ENCODE results near the gene AKAP13. TPM values are rescaled to one million over a fixed set of nuclear protein-coding genes. Genes with fewer than 3 reads are reported as not detected.

AKAP13 gene
- total RNA-seq, 4 donors from 2014 or later, result 332 to 362 (median 351) TPM

GRCh38 chr15:85580879-85581278 lies 200.5 kb downstream of the AKAP13 start:
- 47 to 92% methylated on average over 3 of the region's 3 CpGs for WGBS, 2 donors
- Histone ChIP-seq H3K27ac (peak overlapping the region; percentile 12 to 85 (median 84)), H3K27me3 (no peaks in the 10 kb centered on the region), H3K4me1 (peaks cover 0 to 66% (median 29%) of the 10 kb centered on the region in 4 donors), H3K4me3 (peak overlapping the region in 1 of 4 donors; percentile 24), H3K9me3 (no peaks in the 10 kb centered on the region), H3K36me3 (peaks cover 0 to 35% (median 0%) of the 10 kb centered on the region in 3 donors)
- no peak for DNase-seq (ENCODE audit: low spot score in 2 of 2)
- TF ChIP-seq POLR2A (IDR thresholded peaks at IDR 0.05) (no peak), EP300 (IDR thresholded peaks at IDR 0.05) (no peak), CTCF (IDR thresholded peaks at IDR 0.05) (no peak)

GRCh38 chr15:85581495-85581894 lies 201.1 kb downstream of the AKAP13 start:
- 87 to 88% methylated on average over 8 of the region's 8 CpGs for WGBS, 2 donors
- Histone ChIP-seq H3K4me1 (peaks cover 0 to 65% (median 29%) of the 10 kb centered on the region in 4 donors), H3K4me3 (peak overlapping the region in 3 of 4 donors; percentile 0 to 37 (median 28)), H3K27me3 (no peaks in the 10 kb centered on the region), H3K9me3 (no peaks in the 10 kb centered on the region), H3K27ac (peak overlapping the region; percentile 55 to 85 (median 84)), H3K36me3 (peaks cover 0 to 39% (median 0%) of the 10 kb centered on the region in 3 donors)
- peak in 1 of 2 donors; percentile 52 for DNase-seq (ENCODE audit: low spot score in 2 of 2)
- peak; percentile 25 to 31 for TF ChIP-seq EP300 (IDR thresholded peaks at IDR 0.05)
- no peak for TF ChIP-seq POLR2A (IDR thresholded peaks at IDR 0.05)
- TF ChIP-seq CTCF (IDR thresholded peaks at IDR 0.05), result no peak

- Histone ChIP-seq H3K4me3 (peak overlapping the region; percentile 0 to 37 (median 16)), H3K36me3 (peaks cover 0 to 40% (median 0%) of the 10 kb centered on the region in 3 donors), H3K27ac (peak overlapping the region; percentile 55 to 85 (median 84)), H3K27me3 (no peaks in the 10 kb centered on the region), H3K9me3 (no peaks in the 10 kb centered on the region), H3K4me1 (peaks cover 0 to 65% (median 29%) of the 10 kb centered on the region in 4 donors)
- TF ChIP-seq EP300 (IDR thresholded peaks at IDR 0.05) (peak in 1 of 2 donors; percentile 66), CTCF (IDR thresholded peaks at IDR 0.05) (no peak), POLR2A (IDR thresholded peaks at IDR 0.05) (peak; percentile 34 to 48)
- DNase-seq (ENCODE audit: low spot score in 2 of 2), result peak in 1 of 2 donors; percentile 58
- 41 to 50% methylated on average over 10 of the region's 10 CpGs for WGBS, 2 donors
Observed at GRCh38 chr15:85582131-85583079, 202.0 kb downstream of the AKAP13 start.

GRCh38 chr15:85583442-85583841 lies 203.0 kb downstream of the AKAP13 start:
- peaks cover 0 to 73% (median 34%) of the 10 kb centered on the region in 4 donors for H3K4me1 ChIP-seq

More at GRCh38 chr15:85583442-85583841, 203.0 kb downstream of the AKAP13 start:
- peak overlapping the region in 2 of 4 donors; percentile 28 to 37 for H3K4me3 ChIP-seq
- H3K9me3 ChIP-seq, result no peaks in the 10 kb centered on the region
- peak overlapping the region; percentile 55 to 85 (median 84) for H3K27ac ChIP-seq
- H3K27me3 ChIP-seq, result no peaks in the 10 kb centered on the region
- TF ChIP-seq EP300 (IDR thresholded peaks at IDR 0.05), result no peak
- no peak for TF ChIP-seq POLR2A (IDR thresholded peaks at IDR 0.05)
- no peak for TF ChIP-seq CTCF (IDR thresholded peaks at IDR 0.05)
- peak in 1 of 2 donors; percentile 36 for DNase-seq (ENCODE audit: low spot score in 2 of 2)
- 29 to 47% methylated on average over 4 of the region's 4 CpGs for WGBS, 2 donors
- peaks cover 0 to 36% (median 0%) of the 10 kb centered on the region in 3 donors for H3K36me3 ChIP-seq
